Activated CD4-positive, alpha-beta T cell treated with anti-CD3 and anti-CD28 coated beads for 1 hour (primary cell): ENCODE measurements around the gene ATG4B.

ENCODE experiments used
- DNase-seq: peaks from one replicate; pipeline ENCODE4 v3.0.0-alpha.2; 2020

Gene ATG4B

DNA sequence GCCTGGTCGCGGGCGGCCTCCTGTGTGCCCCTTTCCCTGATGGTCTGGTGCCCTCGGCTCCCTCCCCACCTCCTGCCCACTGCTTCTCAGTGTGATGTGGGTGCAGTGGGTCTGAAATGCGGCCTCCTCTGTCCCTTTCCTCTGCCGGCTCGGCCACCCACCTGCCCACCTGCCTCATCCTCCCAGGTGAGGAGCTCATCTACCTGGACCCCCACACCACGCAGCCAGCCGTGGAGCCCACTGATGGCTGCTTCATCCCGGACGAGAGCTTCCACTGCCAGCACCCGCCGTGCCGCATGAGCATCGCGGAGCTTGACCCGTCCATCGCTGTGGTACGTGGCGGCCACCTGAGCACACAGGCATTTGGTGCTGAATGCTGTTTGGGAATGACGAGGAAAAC lies 30.9 kb downstream of the ATG4B start:
- DNase-seq, result no peak

- no peak for DNase-seq
These were observed 31.3 kb downstream of the ATG4B start for GRCh38 chr2:241668839-241669238.

DNA sequence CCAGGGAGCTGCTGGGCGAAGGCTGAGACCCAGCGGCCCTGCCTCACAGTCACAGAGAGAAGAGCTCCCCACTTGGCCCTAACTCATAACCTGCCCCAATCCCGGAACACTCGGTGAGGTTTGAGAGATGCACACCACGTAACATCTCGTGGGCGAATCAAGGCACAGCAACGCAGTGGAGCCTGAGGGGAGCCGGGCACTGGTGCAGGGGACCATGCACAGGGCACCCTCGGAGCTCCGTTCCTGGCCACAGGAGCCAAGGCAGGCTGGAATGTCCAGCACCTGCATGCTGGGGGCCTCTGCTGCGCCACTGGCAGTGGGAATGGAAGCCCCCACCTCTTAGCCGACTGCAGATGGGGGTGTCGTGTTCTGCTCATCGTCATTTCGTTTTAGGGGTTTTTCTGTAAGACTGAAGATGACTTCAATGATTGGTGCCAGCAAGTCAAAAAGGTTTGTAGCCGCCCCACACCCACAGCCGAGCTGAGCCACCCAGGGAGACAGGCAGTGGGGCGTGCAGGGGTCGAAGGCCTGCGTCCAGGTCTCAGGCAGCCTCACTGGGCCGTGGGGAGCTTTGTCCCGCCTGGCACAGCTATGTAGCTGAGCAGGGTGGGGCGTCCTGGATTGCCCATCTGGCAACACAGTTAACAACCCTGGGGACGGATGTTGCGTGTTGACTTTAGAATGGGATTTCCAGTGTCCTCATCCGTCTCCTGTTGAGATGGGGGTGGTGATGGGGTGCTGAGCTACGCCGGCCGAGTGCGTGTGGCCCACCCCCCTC lies 33.0 kb downstream of the ATG4B start:
- no peak for DNase-seq

DNA sequence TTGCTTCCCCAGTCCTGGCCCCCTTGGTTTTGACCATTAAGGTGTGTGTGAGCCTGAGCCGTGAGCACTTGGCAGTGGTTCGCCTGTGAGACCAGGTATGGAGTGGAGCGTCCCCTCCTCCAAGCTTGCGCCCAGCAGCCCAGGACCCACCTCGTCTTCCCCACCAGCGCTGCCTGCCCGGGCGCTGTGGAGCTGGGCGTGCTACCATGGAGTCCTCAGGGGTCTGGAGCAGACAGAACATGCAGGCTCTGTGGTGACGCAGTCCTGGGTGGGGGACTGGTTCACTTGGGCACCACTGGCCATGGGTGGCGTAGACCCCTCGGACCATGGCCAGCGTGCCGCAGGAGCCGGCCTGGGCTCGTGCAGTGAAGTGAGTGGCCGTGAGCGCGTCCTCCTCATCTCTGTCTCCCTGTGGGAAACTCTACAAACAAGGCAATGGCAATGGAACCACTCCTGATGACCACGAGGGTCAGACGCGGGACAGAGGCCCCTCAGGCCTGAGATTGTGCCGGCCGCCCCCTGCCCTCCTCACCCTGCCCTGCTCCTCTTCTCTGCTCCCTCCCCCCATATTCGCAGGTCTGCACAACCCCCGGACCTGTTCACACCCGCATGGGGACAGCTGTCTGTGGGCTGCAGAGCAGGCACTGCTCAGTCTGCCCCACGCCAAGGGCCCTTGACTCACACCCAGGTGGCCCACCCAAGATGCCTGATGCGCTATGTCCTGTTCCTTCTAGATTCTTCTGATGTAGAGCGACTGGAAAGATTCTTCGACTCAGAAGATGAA lies 34.2 kb downstream of the ATG4B start:
- DNase-seq, result no peak

- DNase-seq, result no peak
These were observed 35.0 kb downstream of the ATG4B start for GRCh38 chr2:241672243-241673188.

- DNase-seq, result no peak
These were observed 35.7 kb downstream of the ATG4B start for GRCh38 chr2:241673189-241673663.

GRCh38 chr2:241673797-241674725 lies 36.6 kb downstream of the ATG4B start:
- no peak for DNase-seq

DNA sequence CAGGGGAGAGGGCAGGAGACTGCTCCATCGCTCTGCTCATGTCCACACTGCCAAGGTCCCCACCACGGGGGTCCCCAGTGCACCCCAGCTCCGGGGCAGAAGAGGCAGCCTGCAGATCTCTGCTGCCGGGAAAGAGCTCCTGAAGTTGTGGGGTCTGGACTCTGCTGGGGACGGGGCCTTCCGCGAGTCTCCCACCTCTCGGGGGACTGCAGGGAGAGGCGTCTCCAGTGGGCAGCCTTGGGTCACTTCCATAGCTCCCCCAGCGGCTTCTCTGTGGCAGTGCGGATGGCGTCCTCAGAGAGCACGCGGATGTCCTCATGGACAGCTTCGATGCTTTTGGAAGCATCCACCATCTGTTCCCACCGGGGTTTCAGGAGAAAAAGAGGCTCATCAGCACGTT lies 38.4 kb downstream of the ATG4B start:
- no peak for DNase-seq

GRCh38 chr2:241676665-241677064 lies 39.2 kb downstream of the ATG4B start:
- DNase-seq, result no peak

- no peak for DNase-seq
These were observed 39.9 kb downstream of the ATG4B start for GRCh38 chr2:241677392-241677791.

DNA sequence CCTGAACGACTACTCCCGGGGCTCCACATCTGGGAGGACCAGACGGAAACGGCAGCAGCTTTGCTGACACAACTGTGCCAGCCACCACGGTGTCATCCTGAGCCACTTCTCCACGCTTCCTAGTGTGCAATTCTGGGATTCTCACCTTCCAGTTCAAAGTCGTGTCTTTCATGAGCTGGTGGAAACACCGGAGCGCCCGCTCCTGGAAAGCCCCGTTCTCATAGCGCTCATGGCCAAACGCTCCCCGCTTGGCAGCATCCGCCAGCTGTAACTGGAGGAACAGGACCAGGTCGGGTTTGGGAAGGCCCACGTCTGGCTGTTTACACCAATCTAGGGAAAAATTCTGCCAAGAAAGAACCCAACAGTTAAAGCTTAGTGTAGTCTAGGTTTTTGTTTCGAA lies 40.8 kb downstream of the ATG4B start:
- no peak for DNase-seq

DNA sequence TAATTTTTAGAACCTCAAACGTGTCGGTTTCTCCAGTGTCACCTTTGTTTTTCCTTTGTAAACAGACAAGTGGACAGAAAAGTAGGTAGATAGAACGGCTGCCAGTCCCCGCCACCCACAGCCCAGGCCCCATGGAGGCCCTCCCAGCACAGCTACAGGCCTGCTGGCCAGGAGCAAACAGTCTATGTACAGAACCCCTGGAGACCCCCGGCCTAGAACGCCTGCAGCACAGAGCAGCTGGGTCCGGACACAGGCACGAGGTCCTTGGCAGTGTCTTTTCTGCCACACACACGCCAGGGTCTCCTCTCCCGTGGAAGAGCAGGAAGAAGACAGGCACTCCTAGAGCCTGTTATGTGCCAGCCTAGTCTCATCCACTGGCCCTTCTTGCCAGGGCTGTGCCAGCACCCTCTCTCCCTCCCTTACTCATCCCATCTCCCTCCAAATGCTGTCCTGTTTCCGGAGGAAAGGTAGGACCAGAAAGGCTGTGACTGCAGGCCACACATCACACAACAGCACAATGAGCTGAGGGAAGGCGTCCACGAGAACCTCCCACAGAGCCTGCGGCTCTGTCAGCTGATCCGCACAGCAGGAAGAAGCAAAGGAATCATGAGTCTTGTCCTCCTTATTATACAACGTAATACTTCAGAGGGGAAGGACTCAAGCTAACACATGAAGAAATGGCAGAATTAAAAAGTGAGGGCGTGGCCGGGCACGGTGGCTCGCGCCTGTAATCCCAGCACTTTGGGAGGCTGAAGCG lies 41.5 kb downstream of the ATG4B start:
- no peak for DNase-seq

DNA sequence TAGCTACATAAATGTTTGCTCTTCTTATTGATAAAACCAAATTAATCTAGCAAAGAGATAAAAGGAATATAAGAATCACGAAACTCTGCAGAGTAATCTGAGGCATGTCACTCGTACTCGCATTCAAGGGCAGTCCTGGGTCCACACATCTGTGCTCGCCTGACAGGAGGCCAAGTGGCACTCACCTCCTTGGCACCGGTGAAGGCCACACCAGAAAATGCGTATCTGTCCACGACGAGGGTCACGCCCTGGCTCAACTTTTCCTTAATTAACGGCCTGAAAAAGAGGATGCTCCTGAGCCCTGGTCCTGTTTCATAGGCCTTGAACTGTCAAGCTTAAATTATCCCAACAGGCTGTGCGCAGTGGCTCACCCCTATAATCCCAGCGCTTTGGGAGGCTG lies 42.6 kb downstream of the ATG4B start:
- DNase-seq, result no peak

DNA sequence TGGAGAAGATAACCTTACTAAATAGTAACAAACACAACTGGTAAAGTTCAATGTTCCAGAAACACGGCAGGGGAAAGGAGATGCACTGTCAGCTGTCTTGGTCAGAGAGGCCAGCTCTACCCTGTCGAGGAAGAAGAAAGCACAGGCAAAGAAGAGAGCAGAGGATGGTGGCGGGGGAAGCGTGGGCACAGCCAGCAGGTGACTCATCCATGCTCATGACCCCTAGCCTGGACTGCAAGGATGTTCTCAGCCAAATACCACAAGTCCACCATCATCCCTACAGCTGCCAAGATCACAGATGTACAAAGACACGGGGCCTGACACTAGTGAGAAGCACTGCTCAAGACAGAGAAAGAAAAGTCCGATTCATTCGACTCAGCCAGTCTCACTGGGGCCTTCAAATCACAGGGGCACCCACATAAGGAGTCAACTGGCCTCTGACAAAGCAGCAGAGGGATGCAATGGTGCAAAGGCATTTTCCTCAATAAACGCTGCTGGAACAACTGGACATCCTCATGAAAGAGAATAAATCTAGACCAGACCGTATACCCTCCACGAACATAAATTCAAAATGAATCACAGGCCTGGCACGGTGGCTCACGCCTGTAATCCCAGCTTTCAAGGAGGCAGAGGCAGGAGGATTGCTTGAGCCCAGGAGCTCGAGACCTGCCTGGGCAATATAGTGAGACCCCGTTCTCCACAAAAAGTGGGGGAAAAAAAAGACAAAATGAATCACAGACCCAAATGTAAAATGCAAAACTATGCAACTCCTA lies 43.5 kb downstream of the ATG4B start:
- DNase-seq, result no peak

DNA sequence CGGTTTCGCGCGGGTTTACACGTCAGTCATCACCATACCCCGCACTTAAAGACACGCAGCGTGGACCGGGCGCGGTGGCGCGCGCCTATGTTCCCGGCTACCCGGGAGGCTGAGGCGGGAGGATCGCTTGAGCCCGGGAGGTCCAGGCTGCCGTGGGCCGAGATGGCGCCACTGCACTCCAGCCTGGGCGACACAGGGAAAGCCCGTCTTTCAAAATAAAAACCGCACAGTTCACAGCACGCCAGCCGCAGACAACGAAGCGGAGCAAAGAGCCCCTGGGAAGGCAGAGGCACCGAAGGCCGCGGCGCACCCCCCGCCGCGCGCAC lies 48.8 kb downstream of the ATG4B start:
- no peak for DNase-seq

DNA sequence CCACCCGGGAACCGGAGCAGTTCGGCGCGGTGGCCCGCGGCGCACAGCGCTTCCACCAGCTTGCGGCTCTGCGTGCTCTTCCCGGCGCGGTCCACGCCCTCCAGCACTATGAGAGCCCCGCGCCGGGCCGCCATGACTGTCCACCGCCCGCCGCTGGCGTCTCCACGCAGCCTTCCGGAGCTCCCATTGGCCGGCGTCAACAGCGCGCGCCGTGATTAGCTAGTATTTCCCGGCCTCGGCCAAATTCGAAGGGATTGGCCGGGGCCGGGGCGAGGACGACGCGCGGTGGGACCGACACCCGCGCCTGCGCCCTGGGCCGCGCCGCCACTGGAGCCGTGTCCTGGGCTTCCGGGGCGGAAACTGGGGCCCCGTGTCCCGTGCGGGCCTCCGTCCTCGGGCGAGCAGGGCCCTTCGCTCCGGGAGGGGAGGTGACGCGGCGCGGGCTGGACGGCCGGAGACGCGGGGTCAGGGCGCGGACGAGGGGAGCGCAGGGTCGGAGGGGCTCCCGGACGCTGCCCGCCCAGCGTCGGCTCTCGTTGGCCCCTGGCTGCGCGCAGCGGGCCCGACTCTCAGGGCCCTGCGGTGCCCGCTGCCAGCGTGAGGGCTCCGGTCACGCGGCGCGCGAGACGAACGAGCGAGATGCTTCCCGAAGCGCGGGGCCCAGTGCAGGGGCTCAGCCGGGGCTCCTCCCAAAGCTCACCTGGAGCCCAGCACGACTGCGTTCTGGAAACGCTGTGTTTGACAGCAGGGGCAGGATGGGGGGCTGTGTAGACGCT lies 49.3 kb downstream of the ATG4B start, which contains the start of gene DTYMK:
TSS of gene DTYMK (minus strand) at position 166 of the 776 bp plus-strand sequence. CDS start at position 134, 32 bp downstream.
- DNase-seq, result peak; percentile 92

DNA sequence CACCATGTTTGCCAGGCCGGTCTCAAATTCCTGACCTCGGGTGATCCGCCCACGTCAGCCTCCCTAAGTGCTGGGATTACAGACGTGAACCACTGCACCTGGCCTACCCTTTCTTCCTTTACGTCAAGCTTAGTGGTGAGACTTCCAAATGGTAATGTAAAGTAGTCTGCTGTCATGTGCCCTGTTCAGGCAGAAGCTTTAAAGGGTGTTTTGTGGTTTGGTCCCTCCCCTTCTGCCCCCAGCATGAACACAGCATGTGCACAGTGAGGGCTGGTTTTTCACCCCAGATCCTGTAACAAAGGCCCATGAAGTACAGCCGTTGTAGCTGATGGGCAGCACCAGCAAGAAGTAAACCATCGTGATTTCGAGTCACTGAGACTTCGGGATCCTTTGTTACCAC lies 51.8 kb downstream of the ATG4B start:
- no peak for DNase-seq

DNA sequence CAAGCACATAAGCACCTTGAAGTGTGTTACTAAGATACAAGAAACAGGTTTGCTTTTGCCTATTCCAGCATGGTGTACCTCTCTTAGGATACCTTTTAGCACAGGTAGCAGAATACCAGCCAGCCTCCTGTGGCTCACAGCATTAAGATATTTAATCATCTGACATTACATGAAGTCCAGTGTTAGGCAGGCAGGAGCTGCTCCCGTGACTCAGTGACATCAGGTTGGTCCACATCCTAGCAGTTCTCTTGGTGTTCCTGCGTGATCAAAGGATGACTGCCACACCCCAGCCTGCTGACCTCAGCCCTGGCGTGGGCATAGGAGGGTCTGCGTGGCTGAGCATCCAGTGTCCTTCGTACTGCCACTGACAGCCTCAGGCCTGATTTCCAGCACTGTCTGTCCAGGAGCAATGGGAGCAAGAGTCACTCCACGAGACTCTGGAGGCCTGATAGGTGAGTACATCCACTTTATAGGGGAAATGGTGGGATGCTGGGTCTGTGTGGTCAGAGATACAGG lies 52.8 kb downstream of the ATG4B start:
- no peak for DNase-seq

GRCh38 chr2:241692448-241692847 lies 55.0 kb downstream of the ATG4B start:
- no peak for DNase-seq
